LNCAP (cell line): Measurements from ENCODE around the gene MAP1B.

Source experiments
- CTCF ChIP-seq: fragments of 450-650 bp; IDR thresholded peaks from 2 replicates; pipeline ENCODE4 v1.5.1; 2017; ENCODE audit warnings: mild to moderate bottlenecking

MAP1B gene

GRCh38 chr5:72084876-72085275 is 22.4 kb upstream of the MAP1B start:
- no peak for TF ChIP-seq CTCF

DNA sequence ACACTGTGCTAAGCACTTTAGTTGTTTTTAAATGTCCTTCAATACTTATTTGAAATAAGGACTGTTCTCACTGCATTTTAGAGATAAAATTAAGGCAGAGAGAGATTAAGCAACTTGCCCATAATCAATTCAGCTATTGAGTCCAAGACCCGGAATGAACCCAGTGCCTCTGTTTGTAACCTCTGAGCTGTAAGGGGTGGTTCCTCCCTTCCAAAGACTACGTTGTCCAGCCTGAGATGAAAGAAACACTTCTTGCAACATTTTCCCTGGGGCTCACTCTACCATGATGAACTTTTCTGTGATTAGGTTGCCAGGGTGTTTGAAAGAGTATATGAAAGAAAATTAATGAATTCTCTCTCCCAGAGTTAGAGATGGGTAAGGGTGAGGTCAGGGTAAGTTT is 22.0 kb upstream of the MAP1B start:
- TF ChIP-seq CTCF: no peak

- TF ChIP-seq CTCF: no peak
Measured at GRCh38 chr5:72092074-72092473, 15.2 kb upstream of the MAP1B start.

- no peak for TF ChIP-seq CTCF
Measured at GRCh38 chr5:72093217-72093616, 14.1 kb upstream of the MAP1B start.

DNA sequence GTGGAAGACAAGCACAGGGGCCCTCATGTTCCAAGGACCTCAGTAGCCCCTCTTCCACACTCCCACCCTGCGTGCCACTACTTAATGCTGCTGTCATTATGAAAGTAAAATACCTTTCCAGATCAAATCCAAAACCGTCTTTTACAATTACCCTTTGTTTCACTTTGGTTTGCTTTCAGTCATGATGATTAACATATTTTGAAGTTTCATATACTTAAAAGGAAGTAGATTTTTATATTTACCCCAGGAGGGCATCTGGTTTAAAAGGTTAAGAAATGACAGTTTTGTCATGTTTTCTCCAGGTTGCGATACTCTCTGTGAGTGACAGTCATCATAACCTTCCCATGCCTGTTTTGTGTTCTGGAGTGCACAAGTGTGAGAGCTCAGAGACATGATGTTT is 13.5 kb upstream of the MAP1B start:
- no peak for TF ChIP-seq CTCF

DNA sequence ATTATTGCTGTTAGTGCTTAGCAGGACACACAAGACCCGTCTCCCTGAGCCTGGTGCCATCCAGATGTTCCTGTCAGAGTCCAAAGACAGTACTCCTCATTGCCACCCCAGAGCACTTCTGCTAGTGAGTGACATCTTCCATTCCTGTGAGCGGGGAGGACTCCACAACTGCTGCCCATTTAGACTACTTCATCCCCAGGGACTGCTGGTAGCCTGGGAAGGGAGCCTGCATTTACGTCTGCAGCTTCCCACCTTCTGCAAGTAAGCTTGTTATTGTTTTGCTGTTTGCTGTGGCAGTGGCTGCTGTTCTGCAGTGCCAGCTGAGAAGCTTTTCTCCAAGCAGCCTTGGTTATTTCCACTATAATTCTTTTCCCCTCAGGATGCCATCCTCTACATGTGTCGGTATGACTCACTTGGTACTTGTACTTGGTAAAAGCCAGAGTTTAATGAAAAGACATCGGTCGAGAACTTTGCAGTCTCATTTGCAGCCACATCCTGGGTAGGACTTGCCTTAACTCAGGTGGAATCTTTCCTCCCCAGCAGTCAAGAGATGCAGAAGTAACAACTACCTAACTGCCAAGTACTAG is 10.6 kb upstream of the MAP1B start:
- no peak for TF ChIP-seq CTCF

- no peak for TF ChIP-seq CTCF
Measured at GRCh38 chr5:72101828-72102227, 5.4 kb upstream of the MAP1B start.

DNA sequence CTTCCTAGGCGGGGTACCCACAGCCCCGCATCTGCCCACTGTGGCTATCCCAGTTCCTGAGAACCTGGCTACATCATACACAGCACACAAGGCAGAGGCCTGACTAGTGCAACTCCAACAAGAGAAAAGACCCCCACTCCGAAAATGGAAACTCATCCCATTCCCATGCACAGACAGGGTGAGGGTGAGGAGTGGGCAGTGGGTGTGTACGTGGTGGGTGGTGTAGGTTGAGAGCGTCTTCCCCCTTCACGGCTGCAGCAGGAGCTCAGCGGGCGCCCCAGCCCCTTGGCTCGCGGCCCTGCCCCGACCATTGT is 501 bp upstream of the MAP1B start:
- TF ChIP-seq CTCF: no peak
